ENCODE measurements around the gene WRNIP1.

The WRNIP1 gene

GRCh38 chr6:2733324-2733723, 31.9 kb upstream of the WRNIP1 start:
- peak overlapping the region in 1 of 2 donors; percentile 42 for H3K27ac ChIP-seq
- TF ChIP-seq CTCF (IDR thresholded peaks at IDR 0.05), result no peak
- DNase-seq (ENCODE audit: low spot score), result no peak
- no peak overlapping the region for H3K4me3 ChIP-seq

GRCh38 chr6:2733736-2734480, 31.3 kb upstream of the WRNIP1 start:
- H3K4me3 ChIP-seq, result no peak overlapping the region
- no peak for TF ChIP-seq CTCF (IDR thresholded peaks at IDR 0.05)
- H3K27ac ChIP-seq, result peak overlapping the region in 1 of 2 donors; percentile 42
- DNase-seq (ENCODE audit: low spot score), result no peak

- no peak overlapping the region for H3K4me3 ChIP-seq
- TF ChIP-seq CTCF (IDR thresholded peaks at IDR 0.05), result no peak
- no peak for DNase-seq (ENCODE audit: low spot score)
- no peak overlapping the region for H3K27ac ChIP-seq
Measured at GRCh38 chr6:2734488-2735166, 30.6 kb upstream of the WRNIP1 start.

- TF ChIP-seq CTCF (IDR thresholded peaks at IDR 0.05), result no peak
- H3K27ac ChIP-seq, result no peak overlapping the region
- no peak for DNase-seq (ENCODE audit: low spot score)
- no peak overlapping the region for H3K4me3 ChIP-seq
Measured at GRCh38 chr6:2737885-2738284, 27.3 kb upstream of the WRNIP1 start.

GRCh38 chr6:2738373-2738979, 26.7 kb upstream of the WRNIP1 start:
- peak; percentile 57 for TF ChIP-seq CTCF (IDR thresholded peaks at IDR 0.05)
- DNase-seq (ENCODE audit: low spot score), result no peak
- H3K4me3 ChIP-seq, result no peak overlapping the region
- H3K27ac ChIP-seq, result no peak overlapping the region

- no peak for TF ChIP-seq CTCF (IDR thresholded peaks at IDR 0.05)
- DNase-seq (ENCODE audit: low spot score), result no peak
- Histone ChIP-seq H3K4me3 (no peak overlapping the region), H3K27ac (no peak overlapping the region)
Measured at GRCh38 chr6:2739335-2739734, 25.9 kb upstream of the WRNIP1 start.

Data from coronary artery (tissue), 2 donors.